Measurements from ENCODE around the gene SCAI.
"Not testable (repeated sequence)": the region's sequence is repeated elsewhere in the genome, so short reads cannot be mapped to it uniquely, and the experiment has no call there.

Gene SCAI

DNA sequence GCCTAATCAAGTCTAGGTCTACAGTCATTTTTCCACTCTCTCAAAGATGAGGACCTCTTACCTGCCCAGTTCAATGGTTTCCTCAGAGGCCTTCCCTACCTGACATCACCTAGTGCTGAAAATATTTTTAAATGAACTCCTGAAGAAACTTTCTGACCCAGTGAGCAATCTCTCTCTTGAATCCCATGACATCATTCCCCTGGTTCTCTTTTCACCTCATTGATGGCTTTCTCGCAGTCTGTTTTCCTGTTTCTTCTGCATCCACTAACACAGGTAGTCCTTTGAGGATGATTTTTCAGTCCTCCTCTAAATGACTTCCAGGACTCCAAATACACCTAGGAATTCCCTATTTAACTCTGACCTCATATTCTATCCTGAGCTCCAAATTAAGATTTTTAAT, 40.3 kb downstream of the SCAI start:
- DNase-seq: no peak

- DNase-seq: no peak
Observed at GRCh38 chr9:125100822-125101221, 42.5 kb downstream of the SCAI start.

DNA sequence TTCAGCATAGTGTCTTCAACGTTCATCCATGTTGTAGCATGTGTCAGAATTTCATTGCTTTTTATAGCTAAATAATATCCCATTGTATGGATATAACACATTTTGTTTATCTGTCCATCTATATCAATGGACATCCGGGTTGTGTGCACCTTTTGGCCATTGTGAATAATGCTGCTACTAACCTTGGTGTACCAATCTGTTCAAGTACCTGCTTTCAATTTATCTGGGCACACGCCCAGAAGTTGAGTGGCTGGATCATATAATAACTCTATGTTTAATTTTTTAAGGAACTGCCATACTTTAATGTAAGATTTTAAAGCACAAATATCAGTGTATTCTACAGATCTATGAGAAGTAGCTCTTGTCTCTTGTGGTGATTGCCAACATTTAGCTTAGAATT, 43.5 kb downstream of the SCAI start:
- DNase-seq: peak; percentile 55

DNA sequence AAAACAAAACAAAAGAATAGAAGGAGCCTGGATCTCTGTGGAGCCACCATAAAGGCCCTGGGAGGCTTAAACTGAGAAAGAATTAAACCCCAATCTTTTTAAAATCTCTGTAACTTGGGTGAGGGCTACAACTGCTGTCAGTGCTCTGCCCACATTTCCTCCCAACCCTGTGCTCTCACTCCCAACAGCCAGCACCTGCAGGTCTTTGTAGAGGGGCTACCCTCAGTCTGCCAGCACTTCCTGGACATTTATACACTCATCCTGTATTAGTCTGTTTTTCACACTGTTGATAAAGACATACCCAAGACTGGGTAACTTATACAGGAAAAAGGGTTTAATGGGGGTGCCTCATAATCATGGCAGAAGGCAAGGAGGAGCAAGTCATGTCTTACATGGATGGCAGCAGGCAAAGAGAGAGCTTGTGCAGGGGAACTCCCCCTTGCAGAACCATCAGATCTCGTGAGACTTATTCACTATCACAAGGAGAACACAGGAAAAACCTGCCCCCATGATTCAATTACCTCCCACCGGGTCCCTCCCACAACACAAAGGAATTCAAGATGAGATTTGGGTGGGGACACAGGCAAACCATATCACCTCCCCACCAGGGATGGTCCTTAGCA, 47.4 kb downstream of the SCAI start:
- DNase-seq: no peak

DNA sequence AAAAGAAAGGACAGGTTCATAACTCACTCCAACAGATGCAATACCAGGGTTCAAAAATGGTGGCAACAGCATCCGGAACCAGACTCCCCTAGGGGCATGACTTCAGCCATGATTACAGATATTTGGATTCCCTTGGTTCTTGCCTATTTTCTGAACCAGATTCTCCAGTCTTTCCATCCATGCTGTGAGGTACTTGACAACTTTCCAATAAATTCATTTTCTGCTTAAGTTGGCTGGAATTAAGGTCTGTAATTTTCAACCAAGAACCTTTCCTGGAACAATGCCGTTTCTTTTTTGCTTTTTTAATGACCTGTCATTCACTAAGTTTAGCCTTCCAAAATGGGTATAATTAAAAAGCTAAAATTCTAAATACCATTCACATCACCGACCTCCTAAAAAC, 52.2 kb downstream of the SCAI start:
- no peak for DNase-seq

DNA sequence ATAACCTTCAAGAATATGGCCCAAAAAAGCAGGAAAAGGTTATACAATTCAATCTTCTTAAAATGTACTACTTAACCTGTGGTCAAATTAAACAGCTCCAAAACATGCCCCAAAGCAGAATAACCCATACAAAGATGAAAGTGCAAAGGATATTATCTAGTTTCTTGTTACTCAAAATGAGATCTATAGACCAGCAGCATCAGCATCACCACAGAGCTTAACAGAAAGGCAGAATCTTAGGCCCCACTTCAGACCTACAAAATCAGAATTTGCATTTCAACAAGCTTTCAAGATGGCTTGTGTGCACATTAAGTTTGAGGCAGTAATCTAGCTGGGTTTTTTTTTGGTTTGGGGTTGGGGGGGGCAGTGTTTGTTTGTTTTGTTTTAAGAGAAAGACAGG, 54.0 kb downstream of the SCAI start:
- no peak for DNase-seq

DNA sequence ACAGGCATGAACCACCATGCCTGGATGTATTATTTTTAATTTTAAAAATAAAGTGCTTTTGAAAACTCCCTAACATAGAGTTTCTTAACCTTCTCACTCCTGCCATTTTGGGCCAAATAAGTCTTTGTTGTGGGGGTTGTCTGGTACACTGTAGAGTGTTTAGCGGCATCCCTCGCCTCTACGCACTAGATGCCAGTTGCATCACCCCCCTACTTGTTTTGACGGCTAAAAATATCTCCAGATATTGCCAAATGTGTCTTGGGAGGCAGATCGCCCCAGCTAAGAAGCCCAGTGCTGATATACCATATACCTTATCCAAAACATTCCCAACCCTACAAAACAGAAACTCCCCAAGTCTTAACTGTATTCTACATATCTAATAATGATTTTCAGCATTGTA, 54.6 kb downstream of the SCAI start:
- DNase-seq: no peak

GRCh38 chr9:125085703-125086477, 57.4 kb downstream of the SCAI start:
- peak; percentile 9 for DNase-seq

- DNase-seq: not testable (repeated sequence)
Observed at GRCh38 chr9:125082197-125082596, 61.1 kb downstream of the SCAI start.

GRCh38 chr9:125080797-125081196, 62.5 kb downstream of the SCAI start:
- not testable (repeated sequence) for DNase-seq

DNA sequence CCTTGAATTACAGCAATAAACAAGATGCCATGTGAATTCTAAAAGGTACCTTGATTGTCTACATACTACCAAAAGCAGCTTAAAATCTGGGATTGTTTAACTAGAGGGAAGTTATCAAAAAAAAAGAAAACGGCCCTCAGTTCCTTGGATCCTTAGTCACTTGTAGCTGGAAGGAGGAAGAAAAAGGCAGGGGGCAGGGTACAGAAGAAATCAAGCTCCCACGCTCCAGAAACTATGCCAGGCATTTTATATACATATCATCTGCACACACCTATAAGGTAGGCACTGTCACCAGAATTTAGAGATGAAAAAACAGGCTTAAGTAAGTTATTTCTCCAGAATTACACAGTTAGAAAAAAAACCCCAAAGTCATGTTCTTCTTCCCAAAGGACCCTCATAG, 63.4 kb downstream of the SCAI start:
- DNase-seq: no peak

- DNase-seq: no peak
Observed at GRCh38 chr9:125075997-125076396, 67.3 kb downstream of the SCAI start.

DNA sequence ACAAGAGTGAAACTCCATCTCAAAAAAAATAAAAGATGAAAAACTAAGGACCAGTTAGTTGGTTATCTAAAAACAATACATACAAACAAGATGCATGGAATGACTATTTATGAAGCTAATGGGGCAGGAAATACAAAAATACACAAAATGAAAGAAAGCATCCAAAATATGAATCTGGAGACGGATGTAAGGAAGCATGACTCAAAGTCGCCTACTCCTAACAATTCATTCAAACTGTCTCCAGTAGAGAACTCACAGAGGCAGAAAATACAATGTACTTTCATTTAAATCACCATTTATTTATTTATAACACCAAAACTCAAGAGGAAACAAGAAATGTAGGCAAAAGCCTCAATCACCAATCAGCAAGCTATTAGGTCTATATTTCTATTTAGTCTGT, 68.4 kb downstream of the SCAI start:
- DNase-seq: no peak

- no peak for DNase-seq
Observed at GRCh38 chr9:125066839-125067619, 76.3 kb downstream of the SCAI start.

GRCh38 chr9:125061391-125061790, 81.9 kb downstream of the SCAI start:
- DNase-seq: no peak

- no peak for DNase-seq
Observed at GRCh38 chr9:125049212-125050049, 93.9 kb downstream of the SCAI start.

GRCh38 chr9:125043631-125044030, 99.7 kb downstream of the SCAI start:
- no peak for DNase-seq

DNA sequence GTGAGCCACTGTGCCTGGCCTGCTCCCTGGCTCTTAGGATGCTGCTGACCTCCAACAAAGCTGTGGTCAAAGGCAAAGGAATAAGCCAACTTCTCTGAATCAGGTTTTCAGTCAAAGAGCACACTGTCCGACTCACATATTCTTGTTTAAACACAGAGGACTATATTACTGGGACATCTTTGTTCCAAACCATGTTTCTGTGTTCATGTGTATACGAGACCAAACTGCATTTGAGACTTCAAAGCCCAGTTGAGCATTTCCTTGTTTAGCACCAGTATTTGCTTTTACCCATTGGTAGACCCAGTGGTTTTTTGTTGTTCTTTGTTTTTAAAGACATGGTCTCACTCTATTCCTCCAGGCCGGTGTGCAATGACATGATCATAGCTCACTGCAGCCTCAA, 100.2 kb downstream of the SCAI start:
- no peak for DNase-seq

GRCh38 chr9:125038166-125038565, 105.2 kb downstream of the SCAI start:
- DNase-seq: no peak

DNA sequence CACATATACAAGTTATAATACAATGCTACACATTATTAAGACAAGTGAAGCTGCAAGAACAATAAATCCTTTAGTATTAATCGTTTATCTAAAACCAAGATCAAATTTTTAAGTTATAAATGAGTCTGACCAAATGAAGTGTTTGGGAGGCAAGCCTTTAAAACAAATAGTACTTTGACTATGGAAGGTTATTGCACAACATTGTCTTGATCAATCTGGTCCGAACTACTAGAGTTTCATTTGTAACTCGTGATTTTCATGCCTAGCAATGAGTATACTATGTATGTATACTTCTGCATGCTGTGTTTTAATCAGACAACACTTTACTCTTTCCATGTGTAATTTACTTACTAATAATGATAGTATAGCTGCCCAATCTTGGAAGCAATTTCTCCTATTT, 115.3 kb downstream of the SCAI start:
- DNase-seq: no peak

GRCh38 chr9:125024917-125025316, 118.4 kb downstream of the SCAI start:
- DNase-seq: peak; percentile 50

- no peak for DNase-seq
Observed at GRCh38 chr9:125021069-125021468, 122.3 kb downstream of the SCAI start.

DNA sequence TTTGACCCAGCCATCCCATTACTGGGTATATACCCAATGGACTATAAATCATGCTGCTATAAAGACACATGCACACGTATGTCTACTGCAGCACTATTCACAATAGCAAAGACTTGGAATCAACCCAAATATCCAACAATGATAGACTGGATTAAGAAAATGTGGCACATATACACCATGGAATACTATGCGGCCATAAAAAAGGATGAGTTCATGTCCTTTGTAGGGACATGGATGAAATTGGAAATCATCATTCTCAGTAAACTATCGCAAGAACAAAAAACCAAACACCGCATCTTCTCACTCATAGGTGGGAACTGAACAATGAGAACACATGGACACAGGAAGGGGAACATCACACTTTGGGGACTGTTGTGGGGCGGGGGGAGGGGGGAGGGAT, 127.7 kb downstream of the SCAI start:
- DNase-seq: not testable (repeated sequence)
